HEK293 (cell line): ENCODE measurements around the gene FAM83E.

Experiments
- CTCF ChIA-PET: fragments of 350-600 bp; formaldehyde crosslinking; extraction: SDS; loops from one replicate; lab custom pipeline; 2021; ENCODE audit warnings: antibody characterized with exemption; lab: Yijun Ruan, JAX
- POLR2A ChIA-PET: fragments of 300-600 bp; formaldehyde crosslinking; extraction: SDS; loops from one replicate; lab custom pipeline; 2020; ENCODE audit warnings: antibody characterized with exemption, inconsistent platforms; lab: Yijun Ruan, JAX
- H3K27ac ChIP-seq: fragments of 200-500 bp; sonication (Bioruptor generic); 2 replicates; pipeline ENCODE4 v1.5.1; 2014; ENCODE audit warnings: low read depth, low read length, control low read depth, inconsistent platforms; ENCODE audit errors: extremely low read depth
- H3K36me3 ChIP-seq, 2 experiments: fragments of 200-500 bp in 1 of 2; sonication (Bioruptor generic) in 1 of 2; 1 replicate in 1 of 2; 2 replicates in 1 of 2; pipeline ENCODE4 v1.5.1; 2014 to 2017; ENCODE audit warnings: inconsistent platforms in 2 of 2, low read length in 2 of 2; ENCODE audit not compliant: control insufficient read depth in 2 of 2, insufficient read depth in 1 of 2
- H3K4me1 ChIP-seq: fragments of 200-500 bp; sonication (Bioruptor generic); 2 replicates; pipeline ENCODE4 v1.5.1; 2014; ENCODE audit warnings: mild to moderate bottlenecking, low read length, inconsistent platforms; ENCODE audit not compliant: control insufficient read depth, insufficient read depth
- H3K4me3 ChIP-seq: 2 replicates; pipeline ENCODE4 v1.5.1; 2011; ENCODE audit warnings: low read depth, mild to moderate bottlenecking, control low read depth, low read length, moderate library complexity
- H3K9me3 ChIP-seq: fragments of 200-500 bp; sonication (Bioruptor generic); 2 replicates; pipeline ENCODE4 v1.5.1; 2014; ENCODE audit warnings: low read depth, low read length, inconsistent platforms; ENCODE audit not compliant: control insufficient read depth, insufficient read depth
- OSR2 ChIP-seq: fragments of 450-650 bp; formaldehyde crosslinking; IDR thresholded peaks from 2 replicates; pipeline ENCODE4 v1.5.1; 2016; ENCODE audit warnings: missing biosample characterization, missing genetic modification characterization
- YY2 ChIP-seq: fragments of 450-650 bp; formaldehyde crosslinking; IDR thresholded peaks from 2 replicates; pipeline ENCODE4 v1.5.1; 2016; ENCODE audit warnings: missing biosample characterization, missing genetic modification characterization
- ZBTB20 ChIP-seq: fragments of 450-650 bp; formaldehyde crosslinking; IDR thresholded peaks from 2 replicates; pipeline ENCODE4 v1.5.1; 2016; ENCODE audit warnings: missing biosample characterization, missing genetic modification characterization
- ZBTB48 ChIP-seq: fragments of 450-650 bp; formaldehyde crosslinking; IDR thresholded peaks from 2 replicates; pipeline ENCODE4 v1.5.1; 2016; ENCODE audit warnings: missing biosample characterization, missing genetic modification characterization
- ZNF140 ChIP-seq: fragments of 450-650 bp; formaldehyde crosslinking; IDR thresholded peaks from 2 replicates; pipeline ENCODE4 v1.5.1; 2016; ENCODE audit warnings: missing biosample characterization, missing genetic modification characterization
- ZNF155 ChIP-seq: fragments of 450-650 bp; formaldehyde crosslinking; IDR thresholded peaks from 2 replicates; pipeline ENCODE4 v1.5.1; 2016; ENCODE audit warnings: missing biosample characterization, missing genetic modification characterization
- ZNF214 ChIP-seq: fragments of 450-650 bp; formaldehyde crosslinking; IDR thresholded peaks from 2 replicates; pipeline ENCODE4 v1.5.1; 2017; ENCODE audit warnings: missing biosample characterization, mild to moderate bottlenecking, missing genetic modification characterization, borderline replicate concordance
- ZNF266 ChIP-seq: fragments of 450-650 bp; formaldehyde crosslinking; IDR thresholded peaks from 2 replicates; pipeline ENCODE4 v1.5.1; 2016; ENCODE audit warnings: missing biosample characterization, missing genetic modification characterization, low read depth
- ZNF433 ChIP-seq: fragments of 450-650 bp; formaldehyde crosslinking; IDR thresholded peaks from 2 replicates; pipeline ENCODE4 v1.5.1; 2016; ENCODE audit warnings: missing biosample characterization, missing genetic modification characterization, low read depth
- ZNF510 ChIP-seq: fragments of 450-650 bp; formaldehyde crosslinking; IDR thresholded peaks from 2 replicates; pipeline ENCODE4 v1.5.1; 2018; ENCODE audit warnings: mild to moderate bottlenecking, missing genetic modification characterization, missing biosample characterization; ENCODE audit not compliant: insufficient replicate concordance
- ZNF521 ChIP-seq: fragments of 450-650 bp; formaldehyde crosslinking; IDR thresholded peaks from 2 replicates; pipeline ENCODE4 v1.5.1; 2017; ENCODE audit warnings: missing biosample characterization, mild to moderate bottlenecking, missing genetic modification characterization
- ZNF544 ChIP-seq: fragments of 450-650 bp; formaldehyde crosslinking; IDR thresholded peaks from 2 replicates; pipeline ENCODE4 v1.5.0; 2017; ENCODE audit warnings: missing biosample characterization, missing genetic modification characterization
- ZNF571 ChIP-seq: fragments of 450-650 bp; formaldehyde crosslinking; IDR thresholded peaks from 2 replicates; pipeline ENCODE4 v1.5.0; 2017; ENCODE audit warnings: missing biosample characterization, missing genetic modification characterization
- ZNF610 ChIP-seq: fragments of 450-650 bp; formaldehyde crosslinking; IDR thresholded peaks from 2 replicates; pipeline ENCODE4 v1.5.1; 2016; ENCODE audit warnings: missing biosample characterization, missing genetic modification characterization, borderline replicate concordance
- TF ChIP-seq, protein P1 (sequence below): fragments of 450-650 bp; formaldehyde crosslinking; optimal IDR thresholded peaks from 2 replicates; pipeline ENCODE3; 2016; ENCODE audit warnings: missing biosample characterization, mild to moderate bottlenecking, missing genetic modification characterization
- TF ChIP-seq, protein P2 (sequence below): fragments of 450-650 bp; formaldehyde crosslinking; IDR thresholded peaks from 2 replicates; pipeline ENCODE4 v1.5.1; 2016; ENCODE audit warnings: missing biosample characterization, missing genetic modification characterization, borderline replicate concordance
- TF ChIP-seq, protein P3 (sequence below): fragments of 450-650 bp; formaldehyde crosslinking; IDR thresholded peaks from 2 replicates; pipeline ENCODE4 v1.5.1; 2016; ENCODE audit warnings: missing biosample characterization, missing genetic modification characterization
- TF ChIP-seq, protein P4 (sequence below): fragments of 450-650 bp; formaldehyde crosslinking; IDR thresholded peaks from 2 replicates; pipeline ENCODE4 v1.5.1; 2016; ENCODE audit warnings: missing biosample characterization, missing genetic modification characterization
- TF ChIP-seq, protein P5 (sequence below): fragments of 450-650 bp; formaldehyde crosslinking; IDR thresholded peaks from 2 replicates; pipeline ENCODE4 v1.5.1; 2016; ENCODE audit warnings: missing biosample characterization, missing genetic modification characterization
- TF ChIP-seq, protein P6 (sequence below): fragments of 450-650 bp; formaldehyde crosslinking; IDR thresholded peaks from 2 replicates; pipeline ENCODE4 v1.5.1; 2017; ENCODE audit warnings: missing biosample characterization, missing genetic modification characterization
- TF ChIP-seq, protein P7 (sequence below): fragments of 450-650 bp; formaldehyde crosslinking; IDR thresholded peaks from 2 replicates; pipeline ENCODE4 v1.5.0; 2017; ENCODE audit warnings: missing biosample characterization, missing genetic modification characterization, borderline replicate concordance

Gene FAM83E

DNA sequence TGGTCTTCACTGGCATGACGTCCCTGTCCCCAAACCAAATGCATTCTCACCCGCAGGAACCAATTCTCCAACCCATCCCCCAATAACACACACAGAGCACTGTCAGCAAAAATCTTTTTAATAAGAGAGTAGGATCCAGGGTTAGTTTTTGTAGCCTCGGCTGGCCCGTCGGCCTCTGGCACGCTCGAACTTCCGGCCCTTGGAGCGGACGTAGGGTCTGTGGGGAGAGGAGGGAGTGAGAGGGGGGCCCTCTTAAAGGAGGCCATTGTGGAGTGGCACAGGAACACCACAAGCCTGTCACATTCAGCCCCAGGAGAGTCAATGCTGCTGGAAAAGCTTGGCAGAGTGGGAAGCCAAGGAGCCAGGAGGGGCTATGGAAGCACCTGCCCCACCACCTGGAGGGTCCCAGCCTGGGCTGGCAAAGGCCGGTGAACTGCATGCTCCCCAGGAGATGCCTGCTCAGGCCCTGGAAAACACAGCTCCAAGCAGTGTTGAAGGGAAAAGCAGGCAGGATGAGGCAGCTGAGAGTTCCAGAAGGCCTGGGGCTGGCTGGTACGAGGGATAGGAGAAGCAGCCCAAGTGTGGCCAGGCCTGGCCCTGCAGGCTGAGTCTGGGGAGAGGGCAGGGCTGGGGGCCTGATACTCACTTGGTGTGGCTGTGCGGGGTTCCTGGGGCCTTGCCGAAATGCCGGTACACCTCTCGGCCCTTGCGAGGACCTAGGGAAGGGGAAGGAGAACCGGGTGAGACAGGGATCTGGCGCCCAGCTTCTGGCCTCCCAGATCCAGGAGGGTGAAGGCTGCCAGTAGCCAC is 560 bp upstream of the FAM83E start:
- H3K36me3 ChIP-seq: peaks cover 14 to 40% of the 10 kb centered on the region in 2 experiments
- peaks cover 27% of the 10 kb centered on the region for H3K4me1 ChIP-seq
- peak overlapping the region; percentile 100 for H3K27ac ChIP-seq
- H3K9me3 ChIP-seq: no peaks in the 10 kb centered on the region
- H3K4me3 ChIP-seq: no peak overlapping the region
- ChIA-PET CTCF (interaction anchor here (0.6 kb wide), 1 partner anchor 943 kb away, joined by 3 read pairs; no protein-coding TSS in a partner anchor), POLR2A (interaction anchor here (0.8 to 3.8 kb wide), 6 partner anchors 8 to 30 kb away, joined by 3 to 28 read pairs (median 6); partner anchors contain the start of gene CA11)
- 0 out of 2 replicates have a peak, but pooled peaks have one; percentile 0 for TF ChIP-seq YY2 (tag by site-specific recombination)
- TF ChIP-seq, protein P1, sequence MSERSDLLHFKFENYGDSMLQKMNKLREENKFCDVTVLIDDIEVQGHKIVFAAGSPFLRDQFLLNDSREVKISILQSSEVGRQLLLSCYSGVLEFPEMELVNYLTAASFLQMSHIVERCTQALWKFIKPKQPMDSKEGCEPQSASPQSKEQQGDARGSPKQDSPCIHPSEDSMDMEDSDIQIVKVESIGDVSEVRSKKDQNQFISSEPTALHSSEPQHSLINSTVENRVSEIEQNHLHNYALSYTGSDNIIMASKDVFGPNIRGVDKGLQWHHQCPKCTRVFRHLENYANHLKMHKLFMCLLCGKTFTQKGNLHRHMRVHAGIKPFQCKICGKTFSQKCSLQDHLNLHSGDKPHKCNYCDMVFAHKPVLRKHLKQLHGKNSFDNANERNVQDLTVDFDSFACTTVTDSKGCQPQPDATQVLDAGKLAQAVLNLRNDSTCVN: no peak
- TF ChIP-seq ZNF610 (tag by site-specific recombination): no peak
- TF ChIP-seq, protein P2, sequence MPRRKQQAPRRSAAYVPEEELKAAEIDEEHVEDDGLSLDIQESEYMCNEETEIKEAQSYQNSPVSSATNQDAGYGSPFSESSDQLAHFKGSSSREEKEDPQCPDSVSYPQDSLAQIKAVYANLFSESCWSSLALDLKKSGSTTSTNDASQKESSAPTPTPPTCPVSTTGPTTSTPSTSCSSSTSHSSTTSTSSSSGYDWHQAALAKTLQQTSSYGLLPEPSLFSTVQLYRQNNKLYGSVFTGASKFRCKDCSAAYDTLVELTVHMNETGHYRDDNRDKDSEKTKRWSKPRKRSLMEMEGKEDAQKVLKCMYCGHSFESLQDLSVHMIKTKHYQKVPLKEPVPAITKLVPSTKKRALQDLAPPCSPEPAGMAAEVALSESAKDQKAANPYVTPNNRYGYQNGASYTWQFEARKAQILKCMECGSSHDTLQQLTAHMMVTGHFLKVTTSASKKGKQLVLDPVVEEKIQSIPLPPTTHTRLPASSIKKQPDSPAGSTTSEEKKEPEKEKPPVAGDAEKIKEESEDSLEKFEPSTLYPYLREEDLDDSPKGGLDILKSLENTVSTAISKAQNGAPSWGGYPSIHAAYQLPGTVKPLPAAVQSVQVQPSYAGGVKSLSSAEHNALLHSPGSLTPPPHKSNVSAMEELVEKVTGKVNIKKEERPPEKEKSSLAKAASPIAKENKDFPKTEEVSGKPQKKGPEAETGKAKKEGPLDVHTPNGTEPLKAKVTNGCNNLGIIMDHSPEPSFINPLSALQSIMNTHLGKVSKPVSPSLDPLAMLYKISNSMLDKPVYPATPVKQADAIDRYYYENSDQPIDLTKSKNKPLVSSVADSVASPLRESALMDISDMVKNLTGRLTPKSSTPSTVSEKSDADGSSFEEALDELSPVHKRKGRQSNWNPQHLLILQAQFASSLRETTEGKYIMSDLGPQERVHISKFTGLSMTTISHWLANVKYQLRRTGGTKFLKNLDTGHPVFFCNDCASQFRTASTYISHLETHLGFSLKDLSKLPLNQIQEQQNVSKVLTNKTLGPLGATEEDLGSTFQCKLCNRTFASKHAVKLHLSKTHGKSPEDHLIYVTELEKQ (tag by site-specific recombination): no peak
- TF ChIP-seq ZNF571: no peak
- TF ChIP-seq, protein P3, sequence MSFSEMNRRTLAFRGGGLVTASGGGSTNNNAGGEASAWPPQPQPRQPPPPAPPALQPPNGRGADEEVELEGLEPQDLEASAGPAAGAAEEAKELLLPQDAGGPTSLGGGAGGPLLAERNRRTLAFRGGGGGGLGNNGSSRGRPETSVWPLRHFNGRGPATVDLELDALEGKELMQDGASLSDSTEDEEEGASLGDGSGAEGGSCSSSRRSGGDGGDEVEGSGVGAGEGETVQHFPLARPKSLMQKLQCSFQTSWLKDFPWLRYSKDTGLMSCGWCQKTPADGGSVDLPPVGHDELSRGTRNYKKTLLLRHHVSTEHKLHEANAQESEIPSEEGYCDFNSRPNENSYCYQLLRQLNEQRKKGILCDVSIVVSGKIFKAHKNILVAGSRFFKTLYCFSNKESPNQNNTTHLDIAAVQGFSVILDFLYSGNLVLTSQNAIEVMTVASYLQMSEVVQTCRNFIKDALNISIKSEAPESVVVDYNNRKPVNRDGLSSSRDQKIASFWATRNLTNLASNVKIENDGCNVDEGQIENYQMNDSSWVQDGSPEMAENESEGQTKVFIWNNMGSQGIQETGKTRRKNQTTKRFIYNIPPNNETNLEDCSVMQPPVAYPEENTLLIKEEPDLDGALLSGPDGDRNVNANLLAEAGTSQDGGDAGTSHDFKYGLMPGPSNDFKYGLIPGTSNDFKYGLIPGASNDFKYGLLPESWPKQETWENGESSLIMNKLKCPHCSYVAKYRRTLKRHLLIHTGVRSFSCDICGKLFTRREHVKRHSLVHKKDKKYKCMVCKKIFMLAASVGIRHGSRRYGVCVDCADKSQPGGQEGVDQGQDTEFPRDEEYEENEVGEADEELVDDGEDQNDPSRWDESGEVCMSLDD (tag by site-specific recombination): no peak
- TF ChIP-seq, protein P4, sequence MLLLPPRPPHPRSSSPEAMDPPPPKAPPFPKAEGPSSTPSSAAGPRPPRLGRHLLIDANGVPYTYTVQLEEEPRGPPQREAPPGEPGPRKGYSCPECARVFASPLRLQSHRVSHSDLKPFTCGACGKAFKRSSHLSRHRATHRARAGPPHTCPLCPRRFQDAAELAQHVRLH (tag by site-specific recombination): no peak
- TF ChIP-seq, protein P5, sequence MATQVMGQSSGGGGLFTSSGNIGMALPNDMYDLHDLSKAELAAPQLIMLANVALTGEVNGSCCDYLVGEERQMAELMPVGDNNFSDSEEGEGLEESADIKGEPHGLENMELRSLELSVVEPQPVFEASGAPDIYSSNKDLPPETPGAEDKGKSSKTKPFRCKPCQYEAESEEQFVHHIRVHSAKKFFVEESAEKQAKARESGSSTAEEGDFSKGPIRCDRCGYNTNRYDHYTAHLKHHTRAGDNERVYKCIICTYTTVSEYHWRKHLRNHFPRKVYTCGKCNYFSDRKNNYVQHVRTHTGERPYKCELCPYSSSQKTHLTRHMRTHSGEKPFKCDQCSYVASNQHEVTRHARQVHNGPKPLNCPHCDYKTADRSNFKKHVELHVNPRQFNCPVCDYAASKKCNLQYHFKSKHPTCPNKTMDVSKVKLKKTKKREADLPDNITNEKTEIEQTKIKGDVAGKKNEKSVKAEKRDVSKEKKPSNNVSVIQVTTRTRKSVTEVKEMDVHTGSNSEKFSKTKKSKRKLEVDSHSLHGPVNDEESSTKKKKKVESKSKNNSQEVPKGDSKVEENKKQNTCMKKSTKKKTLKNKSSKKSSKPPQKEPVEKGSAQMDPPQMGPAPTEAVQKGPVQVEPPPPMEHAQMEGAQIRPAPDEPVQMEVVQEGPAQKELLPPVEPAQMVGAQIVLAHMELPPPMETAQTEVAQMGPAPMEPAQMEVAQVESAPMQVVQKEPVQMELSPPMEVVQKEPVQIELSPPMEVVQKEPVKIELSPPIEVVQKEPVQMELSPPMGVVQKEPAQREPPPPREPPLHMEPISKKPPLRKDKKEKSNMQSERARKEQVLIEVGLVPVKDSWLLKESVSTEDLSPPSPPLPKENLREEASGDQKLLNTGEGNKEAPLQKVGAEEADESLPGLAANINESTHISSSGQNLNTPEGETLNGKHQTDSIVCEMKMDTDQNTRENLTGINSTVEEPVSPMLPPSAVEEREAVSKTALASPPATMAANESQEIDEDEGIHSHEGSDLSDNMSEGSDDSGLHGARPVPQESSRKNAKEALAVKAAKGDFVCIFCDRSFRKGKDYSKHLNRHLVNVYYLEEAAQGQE (tag by site-specific recombination): no peak
- TF ChIP-seq ZBTB20 (tag by site-specific recombination): peak; percentile 39; the same call in 1 of the 2 replicates
- TF ChIP-seq ZNF140 (tag by site-specific recombination): no peak
- no peak for TF ChIP-seq ZNF433 (tag by site-specific recombination)
- TF ChIP-seq ZNF214 (tag by site-specific recombination): no peak
- TF ChIP-seq, protein P6, sequence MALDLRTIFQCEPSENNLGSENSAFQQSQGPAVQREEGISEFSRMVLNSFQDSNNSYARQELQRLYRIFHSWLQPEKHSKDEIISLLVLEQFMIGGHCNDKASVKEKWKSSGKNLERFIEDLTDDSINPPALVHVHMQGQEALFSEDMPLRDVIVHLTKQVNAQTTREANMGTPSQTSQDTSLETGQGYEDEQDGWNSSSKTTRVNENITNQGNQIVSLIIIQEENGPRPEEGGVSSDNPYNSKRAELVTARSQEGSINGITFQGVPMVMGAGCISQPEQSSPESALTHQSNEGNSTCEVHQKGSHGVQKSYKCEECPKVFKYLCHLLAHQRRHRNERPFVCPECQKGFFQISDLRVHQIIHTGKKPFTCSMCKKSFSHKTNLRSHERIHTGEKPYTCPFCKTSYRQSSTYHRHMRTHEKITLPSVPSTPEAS: no peak
- TF ChIP-seq ZBTB48: no peak
- TF ChIP-seq ZNF510: no peak
- TF ChIP-seq ZNF266 (tag by site-specific recombination): no peak
- TF ChIP-seq OSR2 (tag by site-specific recombination): no peak
- no peak for TF ChIP-seq ZNF155 (tag by site-specific recombination)
- TF ChIP-seq ZNF521: no peak
- TF ChIP-seq ZNF544 (tag by site-specific recombination): no peak
- TF ChIP-seq, protein P7, sequence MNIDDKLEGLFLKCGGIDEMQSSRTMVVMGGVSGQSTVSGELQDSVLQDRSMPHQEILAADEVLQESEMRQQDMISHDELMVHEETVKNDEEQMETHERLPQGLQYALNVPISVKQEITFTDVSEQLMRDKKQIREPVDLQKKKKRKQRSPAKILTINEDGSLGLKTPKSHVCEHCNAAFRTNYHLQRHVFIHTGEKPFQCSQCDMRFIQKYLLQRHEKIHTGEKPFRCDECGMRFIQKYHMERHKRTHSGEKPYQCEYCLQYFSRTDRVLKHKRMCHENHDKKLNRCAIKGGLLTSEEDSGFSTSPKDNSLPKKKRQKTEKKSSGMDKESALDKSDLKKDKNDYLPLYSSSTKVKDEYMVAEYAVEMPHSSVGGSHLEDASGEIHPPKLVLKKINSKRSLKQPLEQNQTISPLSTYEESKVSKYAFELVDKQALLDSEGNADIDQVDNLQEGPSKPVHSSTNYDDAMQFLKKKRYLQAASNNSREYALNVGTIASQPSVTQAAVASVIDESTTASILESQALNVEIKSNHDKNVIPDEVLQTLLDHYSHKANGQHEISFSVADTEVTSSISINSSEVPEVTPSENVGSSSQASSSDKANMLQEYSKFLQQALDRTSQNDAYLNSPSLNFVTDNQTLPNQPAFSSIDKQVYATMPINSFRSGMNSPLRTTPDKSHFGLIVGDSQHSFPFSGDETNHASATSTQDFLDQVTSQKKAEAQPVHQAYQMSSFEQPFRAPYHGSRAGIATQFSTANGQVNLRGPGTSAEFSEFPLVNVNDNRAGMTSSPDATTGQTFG (tag by site-specific recombination): no peak
